Activated CD8-positive, alpha-beta T cell treated with anti-CD3 and anti-CD28 coated beads for 36 hours (primary cell): ENCODE results near the gene TMEM131. TPM values are rescaled to one million over a fixed set of nuclear protein-coding genes. Genes with fewer than 3 reads are reported as not detected.

Source experiments
- ATAC-seq: fragments of 200-7000 bp; cut with Tn5 transposase; one replicate; pipeline ENCODE4 v1.10.0; 2021; ENCODE audit warnings: mild to moderate bottlenecking, moderate library complexity
- CTCF ChIA-PET: fragments of 350-600 bp; sonication (Branson Sonifier 250); formaldehyde crosslinking; loops from one replicate; lab custom pipeline; 2021; ENCODE audit warnings: antibody characterized with exemption; lab: Charles Lee
- POLR2A ChIA-PET: fragments of 350-600 bp; sonication (Branson Sonifier 250); formaldehyde crosslinking; loops from one replicate; lab custom pipeline; 2021; ENCODE audit warnings: antibody characterized with exemption; lab: Charles Lee
- DNase-seq: peaks from one replicate; pipeline ENCODE4 v3.0.0-alpha.2; 2020
- H3K27ac Mint-ChIP-seq: one replicate; pipeline ENCODE4 v1.8.0; 2021; ENCODE audit warnings: mild to moderate bottlenecking, mixed read lengths
- H3K27me3 Mint-ChIP-seq: one replicate; pipeline ENCODE4 v1.8.0; 2021; ENCODE audit warnings: mixed read lengths
- H3K36me3 Mint-ChIP-seq: one replicate; pipeline ENCODE4 v1.8.0; 2021; ENCODE audit warnings: low read depth, mixed read lengths
- H3K4me1 Mint-ChIP-seq: one replicate; pipeline ENCODE4 v1.8.0; 2021; ENCODE audit warnings: low read depth, mixed read lengths
- H3K4me3 Mint-ChIP-seq: one replicate; pipeline ENCODE4 v1.8.0; 2021; ENCODE audit warnings: mild to moderate bottlenecking, moderate library complexity, mixed read lengths
- H3K9me3 Mint-ChIP-seq: one replicate; pipeline ENCODE4 v1.8.0; 2021; ENCODE audit warnings: mixed read lengths
- CTCF ChIP-seq: fragments of 200-600 bp; IDR thresholded peaks from one replicate; pipeline ENCODE4 v1.8.0; 2022; ENCODE audit warnings: antibody characterized with exemption, mild to moderate bottlenecking
- intact Hi-C: fragments of 100-400 bp; cut with micrococcal nuclease; formaldehyde crosslinking; loops from one replicate; pipeline ENCODE4 v1.10.0; 2022
- total RNA-seq, 2 experiments: library from RNA; stranded (reverse); gene quantifications; one replicate each; pipeline ENCODE4 v1.2.3, GENCODE V29; 2021

TMEM131 gene
- total RNA-seq, 2 experiments from 2014 or later, result 24.2 to 27.4 TPM

- CTCF ChIA-PET, result interaction anchor here (0.8 kb wide), 1 partner anchor 10 kb away, joined by 3 read pairs; no protein-coding TSS in a partner anchor
- TF ChIP-seq CTCF, result no peak
These were observed 17.8 kb upstream of the TMEM131 start for GRCh38 chr2:98013407-98014042.

DNA sequence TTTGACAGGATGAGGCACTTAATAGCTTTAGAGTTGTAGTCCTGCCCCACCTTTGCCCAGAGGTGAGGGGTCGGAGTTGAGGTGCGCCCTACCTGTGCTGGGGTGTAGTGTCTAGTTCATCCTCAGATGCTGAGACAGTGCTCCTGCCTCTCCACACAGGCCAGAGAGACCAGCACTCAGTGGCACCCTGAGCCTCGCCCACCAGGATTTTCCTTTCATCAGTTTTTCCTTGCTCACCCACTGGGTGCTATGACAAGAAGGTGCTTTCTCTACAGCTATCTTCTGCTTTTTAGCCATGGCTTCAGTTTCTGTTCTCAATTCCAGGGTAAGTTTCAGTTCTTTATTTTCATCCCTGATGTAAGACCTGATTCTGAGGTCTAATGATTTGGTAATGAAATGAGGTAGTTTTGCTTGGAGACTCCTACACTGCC, 16.8 kb upstream of the TMEM131 start:
- CTCF ChIA-PET, result interaction anchor here (1.0 kb wide), 1 partner anchor 467 kb away, joined by 3 read pairs; no protein-coding TSS in a partner anchor
- intact Hi-C loops, result no loop called here
- Mint-ChIP-seq H3K27me3 (peaks cover 1% of the 10 kb centered on the region), H3K36me3 (no peaks in the 10 kb centered on the region), H3K4me1 (peaks cover 26% of the 10 kb centered on the region), H3K4me3 (no peak overlapping the region), H3K27ac (no peak overlapping the region), H3K9me3 (peaks cover 1% of the 10 kb centered on the region)
- ATAC-seq (peak; percentile 79), DNase-seq (peak; percentile 74)
- POLR2A ChIA-PET, result interaction anchor here (1.4 kb wide), 1 partner anchor 16 kb away, joined by 7 read pairs; no protein-coding TSS in a partner anchor
- TF ChIP-seq CTCF, result no peak

More at GRCh38 chr2:98013407-98014042, 17.8 kb upstream of the TMEM131 start:
- no peaks in the 10 kb centered on the region for H3K36me3 Mint-ChIP-seq
- peak overlapping the region; percentile 33 for H3K27ac Mint-ChIP-seq
- DNase-seq, result peak; percentile 55
- POLR2A ChIA-PET, result no interaction called here
- H3K4me1 Mint-ChIP-seq, result peaks cover 26% of the 10 kb centered on the region
- peak; percentile 44 for ATAC-seq
- H3K9me3 Mint-ChIP-seq, result peaks cover 1% of the 10 kb centered on the region
- no peak overlapping the region for H3K4me3 Mint-ChIP-seq
- H3K27me3 Mint-ChIP-seq, result peaks cover 1% of the 10 kb centered on the region
- intact Hi-C loops, result no loop called here

- ChIA-PET POLR2A (no interaction called here), CTCF (no interaction called here)
- DNase-seq (no peak), ATAC-seq (no peak)
- Mint-ChIP-seq H3K9me3 (peaks cover 1% of the 10 kb centered on the region), H3K27ac (no peak overlapping the region), H3K4me3 (no peak overlapping the region), H3K27me3 (peaks cover under 1% of the 10 kb centered on the region), H3K4me1 (peaks cover 26% of the 10 kb centered on the region), H3K36me3 (no peaks in the 10 kb centered on the region)
- TF ChIP-seq CTCF, result no peak
- intact Hi-C loops, result no loop called here
These were observed 14.4 kb upstream of the TMEM131 start for GRCh38 chr2:98009887-98010760.

- H3K27ac Mint-ChIP-seq, result no peak overlapping the region
- ATAC-seq (no peak), DNase-seq (no peak)
- H3K4me3 Mint-ChIP-seq, result no peak overlapping the region
- intact Hi-C loops, result no loop called here
- ChIA-PET POLR2A (no interaction called here), CTCF (no interaction called here)
- H3K36me3 Mint-ChIP-seq, result no peaks in the 10 kb centered on the region
- no peaks in the 10 kb centered on the region for H3K27me3 Mint-ChIP-seq
- H3K4me1 Mint-ChIP-seq, result peaks cover 20% of the 10 kb centered on the region
- TF ChIP-seq CTCF, result no peak
- peaks cover 1% of the 10 kb centered on the region for H3K9me3 Mint-ChIP-seq
These were observed 12.7 kb upstream of the TMEM131 start for GRCh38 chr2:98008415-98008814.
